GM20000 (cell line): ENCODE measurements around the gene PAX2.

Experiments
- DNase-seq: peaks from one replicate; pipeline ENCODE4 v3.0.0; 2012; ENCODE audit warnings: low spot score
- CTCF ChIP-seq: IDR thresholded peaks from 2 replicates; pipeline ENCODE4 v1.5.1; 2012; ENCODE audit warnings: mild to moderate bottlenecking, control low read depth; ENCODE audit errors: extremely low read depth, missing control alignments

Gene PAX2

DNA sequence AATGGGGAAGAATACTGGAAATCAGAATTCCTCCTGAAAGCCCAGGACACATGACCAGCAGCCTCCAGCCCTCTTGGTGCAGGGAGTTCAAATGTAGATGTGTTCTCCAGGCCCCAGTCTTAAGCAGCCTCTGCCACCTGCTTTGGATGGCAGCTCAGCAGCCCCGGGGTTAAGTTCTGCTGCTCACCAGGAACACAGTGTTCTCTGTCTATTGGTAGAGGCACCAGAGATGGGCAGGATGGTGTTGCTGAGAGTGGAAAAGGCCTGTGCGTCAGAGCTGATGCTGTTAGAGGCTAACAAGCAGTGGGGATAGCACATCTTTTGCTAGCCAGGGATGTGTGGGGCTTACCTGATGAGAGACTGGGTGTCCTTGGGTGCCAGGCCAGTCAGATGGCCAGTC, 56.8 kb downstream of the PAX2 start:
- no peak for DNase-seq
- no peak for TF ChIP-seq CTCF

- DNase-seq = no peak
- TF ChIP-seq CTCF = no peak
These were observed 57.2 kb downstream of the PAX2 start for GRCh38 chr10:100802607-100803006.

DNA sequence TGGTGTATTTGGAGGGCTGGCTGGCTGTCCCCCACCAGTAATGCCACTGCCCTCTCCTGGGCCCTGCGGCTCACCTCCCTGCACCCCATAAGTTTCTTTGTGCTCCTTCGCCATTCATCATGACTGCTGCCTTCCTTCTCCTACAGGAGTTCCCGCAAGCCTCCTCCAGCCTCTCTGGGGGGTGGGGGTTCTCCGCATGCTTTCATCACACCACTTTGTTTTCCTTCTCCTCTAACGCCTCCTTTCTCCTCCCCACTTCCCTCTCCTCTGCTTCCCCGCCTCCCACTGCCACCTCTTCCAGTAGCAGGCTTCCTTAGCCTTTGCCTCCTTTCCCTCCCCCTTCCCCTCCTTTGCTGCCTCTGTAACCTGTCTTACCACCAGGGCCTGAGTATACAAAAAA, 58.1 kb downstream of the PAX2 start:
- no peak for TF ChIP-seq CTCF
- DNase-seq = no peak

- no peak for TF ChIP-seq CTCF
- DNase-seq = no peak
These were observed 58.5 kb downstream of the PAX2 start for GRCh38 chr10:100803908-100804307.

- DNase-seq = no peak
- TF ChIP-seq CTCF = no peak
These were observed 60.4 kb downstream of the PAX2 start for GRCh38 chr10:100805543-100806355.

- TF ChIP-seq CTCF = no peak
These were observed 60.9 kb downstream of the PAX2 start for GRCh38 chr10:100806356-100806645.

DNA sequence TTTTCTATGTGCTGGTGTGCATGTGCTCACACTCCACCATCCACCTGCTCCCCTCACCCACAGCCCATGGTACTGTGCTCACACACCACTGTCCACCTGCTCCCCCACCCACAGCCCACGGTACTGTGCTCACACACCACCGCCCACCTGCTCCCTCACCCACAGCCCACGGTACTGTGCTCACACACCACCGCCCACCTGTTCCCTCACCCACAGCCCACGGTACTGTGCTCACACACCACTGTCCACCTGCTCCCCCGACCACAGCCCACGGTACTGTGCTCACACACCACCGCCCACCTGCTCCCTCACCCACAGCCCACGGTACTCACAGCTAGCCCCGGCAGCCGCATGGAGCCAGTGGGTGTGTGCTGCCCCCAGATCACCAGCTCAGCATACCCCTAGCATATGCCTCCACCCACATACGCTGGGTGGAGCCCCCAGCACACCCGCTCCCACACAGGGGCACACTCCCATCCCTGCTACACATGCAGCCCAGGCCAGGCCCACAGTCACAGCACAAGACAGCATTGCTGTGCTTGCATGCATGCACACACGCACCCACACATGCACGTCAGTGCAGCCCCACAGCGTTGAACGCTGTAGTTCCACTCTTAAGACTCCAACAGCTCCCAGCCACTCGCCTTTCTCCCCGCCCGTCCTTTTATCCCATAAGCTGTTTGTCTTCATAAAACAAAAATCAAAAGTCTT, 62.0 kb downstream of the PAX2 start:
- TF ChIP-seq CTCF = no peak
- no peak for DNase-seq

More at GRCh38 chr10:100806356-100806645, 60.9 kb downstream of the PAX2 start:
- DNase-seq = no peak
